OCI-LY1 (cell line): ENCODE measurements around the gene XRN1.

Experiments
- EZH2 ChIP-seq: fragments of 200-600 bp; sonication (generic), shearing (Covaris generic); IDR thresholded peaks from 2 replicates; pipeline ENCODE4 v1.8.0; 2017; ENCODE audit warnings: borderline replicate concordance, mixed run types, mild to moderate bottlenecking, antibody characterized with exemption, low read length, moderate library complexity, mixed read lengths
- TF ChIP-seq, protein P1 (sequence below): fragments of 200-600 bp; sonication (generic), shearing (Covaris generic); IDR thresholded peaks from 2 replicates; pipeline ENCODE4 v1.5.1; 2017; ENCODE audit warnings: mild to moderate bottlenecking, antibody characterized with exemption, low read length, moderate library complexity, mixed read lengths

DNA sequence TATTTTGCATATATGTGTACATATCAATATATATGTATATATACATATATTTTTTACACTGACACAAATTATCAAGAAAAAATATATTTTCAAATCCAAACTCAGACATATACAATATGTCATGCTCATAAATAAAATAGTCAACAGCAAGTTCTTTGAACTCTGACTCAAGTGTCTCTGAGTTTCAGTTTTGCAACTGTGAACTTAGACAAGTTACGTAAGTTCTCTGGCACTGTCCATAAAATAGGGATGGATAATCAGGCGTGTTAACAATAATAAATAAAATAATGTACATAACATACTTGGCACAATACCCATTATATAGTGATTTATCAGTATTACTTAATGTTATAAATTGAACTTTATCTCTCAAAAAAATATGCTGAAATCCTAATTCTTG lies 12.1 kb upstream of the XRN1 start:
- TF ChIP-seq EZH2 = no peak
- TF ChIP-seq, protein P1, sequence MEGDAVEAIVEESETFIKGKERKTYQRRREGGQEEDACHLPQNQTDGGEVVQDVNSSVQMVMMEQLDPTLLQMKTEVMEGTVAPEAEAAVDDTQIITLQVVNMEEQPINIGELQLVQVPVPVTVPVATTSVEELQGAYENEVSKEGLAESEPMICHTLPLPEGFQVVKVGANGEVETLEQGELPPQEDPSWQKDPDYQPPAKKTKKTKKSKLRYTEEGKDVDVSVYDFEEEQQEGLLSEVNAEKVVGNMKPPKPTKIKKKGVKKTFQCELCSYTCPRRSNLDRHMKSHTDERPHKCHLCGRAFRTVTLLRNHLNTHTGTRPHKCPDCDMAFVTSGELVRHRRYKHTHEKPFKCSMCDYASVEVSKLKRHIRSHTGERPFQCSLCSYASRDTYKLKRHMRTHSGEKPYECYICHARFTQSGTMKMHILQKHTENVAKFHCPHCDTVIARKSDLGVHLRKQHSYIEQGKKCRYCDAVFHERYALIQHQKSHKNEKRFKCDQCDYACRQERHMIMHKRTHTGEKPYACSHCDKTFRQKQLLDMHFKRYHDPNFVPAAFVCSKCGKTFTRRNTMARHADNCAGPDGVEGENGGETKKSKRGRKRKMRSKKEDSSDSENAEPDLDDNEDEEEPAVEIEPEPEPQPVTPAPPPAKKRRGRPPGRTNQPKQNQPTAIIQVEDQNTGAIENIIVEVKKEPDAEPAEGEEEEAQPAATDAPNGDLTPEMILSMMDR = no peak
